Muscle layer of duodenum (tissue), 2 donors: Measurements from ENCODE around the gene RNH1.
A peak's percentile ranks its signal among the peaks of the same experiment; 100 is the strongest.
"Not testable (repeated sequence)": the region's sequence is repeated elsewhere in the genome, so short reads cannot be mapped to it uniquely, and the experiment has no call there.

ENCODE experiments used
- H3K27ac ChIP-seq: one replicate; pipeline ENCODE4 v1.7.0; 2013; ENCODE audit warnings: mild to moderate bottlenecking, low read length
- H3K27me3 ChIP-seq: one replicate; pipeline ENCODE4 v1.7.0; 2013; ENCODE audit warnings: low read depth, mild to moderate bottlenecking, control low read depth, low read length
- H3K36me3 ChIP-seq, 2 donors: one replicate each; pipeline ENCODE4 v1.7.0; 2013; ENCODE audit warnings: low read length in 2 of 2, control low read depth in 1 of 2, mild to moderate bottlenecking in 1 of 2; ENCODE audit not compliant: insufficient read depth in 2 of 2, control insufficient read depth in 1 of 2
- H3K4me1 ChIP-seq, 2 donors: one replicate each; pipeline ENCODE4 v1.7.0; 2013; ENCODE audit warnings: low read length in 2 of 2, mild to moderate bottlenecking in 2 of 2, control low read depth in 1 of 2, moderate library complexity in 1 of 2; ENCODE audit not compliant: insufficient read depth in 2 of 2, control insufficient read depth in 1 of 2
- H3K4me3 ChIP-seq, 2 donors: one replicate each; pipeline ENCODE4 v1.7.0; 2013; ENCODE audit warnings: low read length in 2 of 2, low read depth in 1 of 2, mild to moderate bottlenecking in 1 of 2
- H3K9me3 ChIP-seq, 2 donors: one replicate each; pipeline ENCODE4 v1.7.0; 2013; ENCODE audit warnings: low read length in 2 of 2, control low read depth in 1 of 2, mild to moderate bottlenecking in 1 of 2; ENCODE audit not compliant: control insufficient read depth in 1 of 2
- donor health status: healthy.

The RNH1 gene

DNA sequence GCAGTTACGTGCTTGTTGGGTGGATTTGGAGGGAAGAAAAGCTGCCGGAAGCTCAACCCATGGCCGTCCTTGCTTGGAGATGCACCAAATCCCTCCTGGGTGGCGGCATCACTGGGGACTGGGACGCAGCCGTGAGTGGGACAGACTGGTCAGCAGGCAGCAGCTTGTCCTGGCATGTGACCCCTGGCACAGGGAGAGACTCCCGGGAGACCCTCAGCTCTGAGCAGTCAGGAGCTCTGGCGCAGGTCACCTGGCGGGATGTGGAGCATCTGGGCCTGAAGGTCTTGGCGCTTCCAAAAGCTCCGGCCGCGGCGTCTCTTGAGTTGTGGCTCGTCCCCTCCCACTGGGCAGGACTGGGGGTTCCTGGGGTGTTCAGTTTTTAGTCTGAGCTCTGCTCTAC lies 30.6 kb downstream of the RNH1 start:
- no peaks in the 10 kb centered on the region for H3K36me3 ChIP-seq
- H3K4me3 ChIP-seq: no peak overlapping the region
- H3K27ac ChIP-seq: no peak overlapping the region
- H3K27me3 ChIP-seq: no peaks in the 10 kb centered on the region
- no peaks in the 10 kb centered on the region for H3K4me1 ChIP-seq
- no peaks in the 10 kb centered on the region for H3K9me3 ChIP-seq

DNA sequence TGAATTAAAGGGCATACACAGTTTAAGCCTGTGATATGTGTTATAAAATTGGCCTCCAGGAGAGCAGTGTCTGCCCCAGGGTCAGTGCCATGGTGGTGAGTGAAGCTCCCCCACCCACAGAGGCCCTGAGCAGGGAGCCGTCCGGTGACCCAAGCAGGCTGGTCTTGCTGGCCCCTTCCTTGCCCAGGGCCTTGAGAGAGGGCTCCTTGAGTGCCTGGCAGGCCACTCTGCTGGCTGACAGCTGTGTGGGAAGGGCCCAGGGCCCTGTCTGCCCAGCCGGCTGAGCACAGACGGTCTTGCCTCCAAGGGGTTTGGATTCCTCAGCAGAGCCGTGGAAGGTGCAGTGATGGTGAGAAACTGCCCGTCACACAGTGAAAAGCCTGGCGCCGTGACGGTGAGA lies 31.1 kb downstream of the RNH1 start:
- Histone ChIP-seq H3K27me3 (no peaks in the 10 kb centered on the region), H3K36me3 (no peaks in the 10 kb centered on the region), H3K9me3 (no peaks in the 10 kb centered on the region), H3K27ac (no peak overlapping the region), H3K4me1 (no peaks in the 10 kb centered on the region), H3K4me3 (no peak overlapping the region)

DNA sequence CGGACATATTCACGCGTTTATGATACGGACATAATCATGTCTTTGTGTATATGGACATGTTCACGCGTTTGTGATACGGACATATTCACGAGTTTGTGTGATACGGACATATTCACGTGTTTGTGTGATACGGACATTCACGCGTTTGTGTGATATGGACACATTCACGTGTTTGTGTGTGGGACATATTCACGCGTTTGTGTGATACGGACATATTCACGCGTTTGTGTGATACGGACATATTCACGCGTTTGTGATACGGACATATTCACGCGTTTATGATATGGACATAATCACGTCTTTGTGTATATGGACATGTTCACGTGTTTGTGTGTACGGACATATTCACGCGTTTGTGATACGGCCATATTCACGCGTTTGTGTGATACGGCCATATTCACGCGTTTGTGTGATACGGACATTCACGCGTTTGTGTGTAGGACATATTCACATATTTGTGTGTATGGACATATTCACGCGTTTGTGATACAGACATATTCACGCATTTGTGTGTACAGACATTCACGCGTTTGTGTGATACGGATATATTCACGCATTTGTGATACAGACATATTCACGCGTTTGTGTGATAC lies 32.0 kb downstream of the RNH1 start:
- H3K36me3 ChIP-seq: no peaks in the 10 kb centered on the region
- H3K27me3 ChIP-seq: no peaks in the 10 kb centered on the region
- peaks cover 0 to 3% of the 10 kb centered on the region in 2 donors for H3K4me1 ChIP-seq
- H3K27ac ChIP-seq: no peak overlapping the region
- no peak overlapping the region for H3K4me3 ChIP-seq
- H3K9me3 ChIP-seq: no peaks in the 10 kb centered on the region

DNA sequence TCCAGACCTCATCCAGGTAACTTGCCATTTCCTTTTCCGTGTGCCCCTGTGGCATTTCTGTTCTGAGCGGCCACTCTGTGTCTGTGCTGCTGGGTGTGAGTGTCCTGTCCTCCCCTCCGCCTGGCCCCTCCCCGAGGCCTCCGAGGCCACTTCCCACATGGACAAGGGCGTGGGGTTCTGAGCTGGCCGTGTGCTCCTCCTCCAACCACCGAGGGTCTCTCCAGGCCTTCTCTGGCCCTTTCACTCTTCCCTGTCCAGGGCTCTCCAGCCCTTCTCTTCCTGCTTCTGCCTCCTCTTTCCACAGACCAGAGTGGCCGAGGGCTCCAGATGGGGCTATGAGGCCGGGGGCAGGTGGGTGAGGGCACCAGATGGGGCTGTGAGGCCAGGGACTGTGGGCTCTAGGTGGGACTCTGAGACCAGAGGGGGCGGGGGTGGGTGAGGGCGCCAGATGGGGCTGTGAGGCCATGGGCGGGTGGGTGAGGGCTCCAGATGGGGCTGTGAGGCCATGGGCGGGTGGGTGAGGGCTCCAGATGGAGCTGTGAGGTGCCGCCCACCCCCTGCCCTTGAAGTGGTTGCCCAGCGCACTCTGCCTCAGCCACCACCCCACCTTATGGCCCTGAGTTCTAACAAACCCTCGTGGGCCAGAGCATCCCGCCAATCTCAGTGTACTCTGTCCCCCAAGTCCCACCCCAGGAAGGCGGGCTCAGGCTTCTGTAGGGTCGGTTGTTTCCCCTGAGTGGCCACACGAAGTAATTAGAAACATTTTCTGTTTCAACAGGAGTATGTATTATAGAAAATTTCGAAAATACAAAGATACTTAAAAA lies 32.9 kb downstream of the RNH1 start:
- no peaks in the 10 kb centered on the region for H3K9me3 ChIP-seq
- H3K36me3 ChIP-seq: no peaks in the 10 kb centered on the region
- no peaks in the 10 kb centered on the region for H3K27me3 ChIP-seq
- no peak overlapping the region for H3K27ac ChIP-seq
- H3K4me1 ChIP-seq: peaks cover 0 to 9% of the 10 kb centered on the region in 2 donors
- no peak overlapping the region for H3K4me3 ChIP-seq

DNA sequence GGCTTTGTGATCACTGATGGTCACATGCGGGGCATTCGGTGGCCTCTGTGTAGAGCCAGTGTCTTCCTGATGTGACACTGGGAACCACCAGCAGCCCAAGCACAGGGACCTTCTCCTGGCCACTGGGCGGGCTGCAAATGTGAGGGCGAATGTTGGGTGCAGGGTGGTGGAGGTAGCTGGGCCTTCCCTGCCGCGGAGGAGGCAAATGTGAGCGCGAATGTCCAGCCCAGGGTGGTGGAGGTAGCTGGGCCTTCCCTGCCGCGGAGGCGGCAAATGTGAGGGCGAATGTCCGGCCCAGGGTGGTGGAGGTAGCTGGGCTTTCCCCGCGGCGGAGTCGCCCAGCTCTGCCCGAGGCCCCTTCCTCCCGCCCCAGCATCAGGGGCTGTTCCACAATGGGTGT lies 33.6 kb downstream of the RNH1 start:
- Histone ChIP-seq H3K27ac (no peak overlapping the region), H3K4me3 (no peak overlapping the region), H3K9me3 (no peaks in the 10 kb centered on the region), H3K4me1 (peaks cover 0 to 9% of the 10 kb centered on the region in 2 donors), H3K27me3 (no peaks in the 10 kb centered on the region), H3K36me3 (no peaks in the 10 kb centered on the region)

DNA sequence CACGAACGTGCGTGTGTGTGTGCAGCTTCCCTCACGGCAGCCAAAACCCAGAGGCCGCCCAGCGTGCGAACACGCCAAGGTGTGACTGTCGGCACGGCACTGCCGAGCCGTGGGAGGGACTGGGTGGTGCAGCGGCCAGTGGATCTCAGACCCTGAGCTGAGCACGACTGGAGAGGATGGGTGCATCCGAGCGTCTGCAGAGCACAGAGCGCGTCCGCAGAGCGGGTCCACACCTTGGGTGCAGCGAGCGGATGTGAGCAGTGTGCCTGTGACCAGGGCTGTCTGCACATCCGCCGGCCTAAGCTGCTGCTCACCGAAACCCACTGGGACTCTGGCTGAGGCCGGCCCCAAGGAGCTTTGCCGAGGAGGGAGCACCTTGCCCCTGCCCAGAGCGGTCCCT lies 34.2 kb downstream of the RNH1 start:
- H3K4me1 ChIP-seq: peaks cover 0 to 9% of the 10 kb centered on the region in 2 donors
- H3K27ac ChIP-seq: no peak overlapping the region
- H3K4me3 ChIP-seq: no peak overlapping the region
- no peaks in the 10 kb centered on the region for H3K36me3 ChIP-seq
- no peaks in the 10 kb centered on the region for H3K27me3 ChIP-seq
- no peaks in the 10 kb centered on the region for H3K9me3 ChIP-seq

DNA sequence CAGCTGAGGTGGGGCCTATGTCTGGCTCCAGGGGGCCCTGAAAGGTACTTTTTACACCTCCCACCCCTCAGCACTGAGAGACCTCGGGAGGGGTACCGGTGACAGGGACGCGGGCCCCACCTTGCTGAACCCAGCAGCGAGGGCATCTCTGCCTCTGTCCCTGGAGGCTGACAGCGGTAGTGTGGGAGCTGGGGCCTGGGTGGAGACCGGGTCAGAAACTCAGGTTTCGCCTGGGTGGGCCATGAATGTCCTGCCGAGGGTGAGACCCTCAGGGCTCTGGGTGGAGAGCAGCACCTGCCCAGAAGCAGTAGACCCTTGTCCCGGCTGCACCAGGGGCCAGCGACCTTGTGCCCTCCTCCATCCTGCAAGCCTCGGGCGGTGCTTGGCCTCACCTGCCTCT lies 34.8 kb downstream of the RNH1 start:
- Histone ChIP-seq H3K27me3 (no peaks in the 10 kb centered on the region), H3K9me3 (no peaks in the 10 kb centered on the region), H3K4me1 (peaks cover 0 to 9% of the 10 kb centered on the region in 2 donors), H3K36me3 (no peaks in the 10 kb centered on the region), H3K27ac (no peak overlapping the region), H3K4me3 (no peak overlapping the region)

DNA sequence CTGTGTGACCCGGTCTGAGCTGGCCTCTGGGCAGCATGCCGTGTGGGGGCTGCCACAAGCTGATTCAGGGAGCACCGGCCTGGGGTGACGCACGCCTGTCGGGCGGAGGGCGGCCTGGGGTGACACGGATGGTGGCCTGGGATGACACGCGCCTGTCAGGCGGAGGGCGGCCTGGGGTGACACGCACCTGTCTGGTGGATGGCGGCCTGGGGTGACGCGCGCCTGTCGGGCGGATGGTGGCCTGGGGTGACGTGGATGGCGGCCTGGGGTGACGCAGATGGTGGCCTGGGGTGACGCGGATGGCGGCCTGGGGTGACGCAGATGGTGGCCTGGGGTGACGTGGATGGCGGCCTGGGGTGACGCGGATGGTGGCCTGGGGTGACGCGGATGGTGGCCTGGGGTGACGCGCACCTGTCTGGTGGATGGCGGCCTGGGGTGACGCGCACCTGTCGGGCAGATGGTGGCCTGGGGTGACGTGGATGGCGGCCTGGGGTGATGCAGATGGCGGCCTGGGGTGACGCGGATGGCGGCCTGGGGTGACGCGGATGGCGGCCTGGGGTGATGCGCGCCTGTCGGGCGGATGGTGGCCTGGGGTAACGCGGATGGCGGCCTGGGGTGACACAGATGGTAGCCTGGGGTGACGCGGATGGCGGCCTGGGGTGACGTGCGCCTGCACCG lies 35.4 kb downstream of the RNH1 start:
- Histone ChIP-seq H3K4me3 (no peak overlapping the region), H3K27me3 (no peaks in the 10 kb centered on the region), H3K36me3 (no peaks in the 10 kb centered on the region), H3K4me1 (peaks cover 0 to 9% of the 10 kb centered on the region in 2 donors), H3K9me3 (no peaks in the 10 kb centered on the region), H3K27ac (no peak overlapping the region)

DNA sequence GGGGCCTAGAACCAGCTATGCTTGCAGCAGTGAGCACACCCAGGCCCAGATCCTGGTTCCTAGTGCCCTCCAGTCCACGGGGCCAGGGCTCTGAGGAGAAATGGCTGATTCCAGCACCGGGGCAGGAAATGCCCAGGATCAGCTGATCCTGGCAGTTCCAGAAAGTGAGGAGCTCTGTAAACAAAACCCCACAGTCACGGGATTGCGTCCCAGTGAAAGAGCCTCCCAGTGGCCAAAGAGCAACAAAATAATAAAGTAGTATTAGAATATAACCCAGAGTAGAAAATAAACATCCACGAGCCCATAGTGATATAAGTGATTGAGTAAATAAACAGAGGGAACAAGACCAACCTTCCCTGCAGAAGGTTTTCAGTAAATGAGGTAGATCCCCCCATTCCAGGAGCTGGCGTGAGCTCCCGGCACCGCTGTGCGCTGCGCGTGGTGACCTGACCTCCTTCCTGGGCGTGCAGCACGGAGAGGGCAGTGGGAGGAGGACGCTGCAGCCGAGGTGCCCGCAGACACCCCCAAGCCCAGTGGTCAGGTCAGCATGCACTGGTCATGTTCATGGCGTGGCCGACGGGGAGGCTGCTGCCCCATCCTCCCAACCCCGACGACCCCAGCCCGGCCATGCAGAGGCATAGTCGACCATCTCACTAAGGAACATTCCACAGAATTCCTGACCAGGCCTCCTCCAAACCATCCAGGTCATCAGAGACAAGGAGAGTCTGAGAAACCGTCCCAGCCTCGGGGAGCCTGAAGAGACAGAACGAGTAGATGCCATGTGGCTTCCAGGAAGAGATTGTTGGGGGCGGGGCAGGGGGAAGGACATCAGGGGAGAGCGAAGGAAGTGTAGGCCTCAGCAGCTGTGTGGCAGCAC lies 37.1 kb downstream of the RNH1 start:
- peak overlapping the region; percentile 41 to 44 for H3K4me3 ChIP-seq
- H3K9me3 ChIP-seq: no peaks in the 10 kb centered on the region
- H3K27me3 ChIP-seq: no peaks in the 10 kb centered on the region
- H3K4me1 ChIP-seq: peaks cover 0 to 9% of the 10 kb centered on the region in 2 donors
- peak overlapping the region; percentile 82 for H3K27ac ChIP-seq
- peaks cover 0 to 6% of the 10 kb centered on the region in 2 donors for H3K36me3 ChIP-seq

DNA sequence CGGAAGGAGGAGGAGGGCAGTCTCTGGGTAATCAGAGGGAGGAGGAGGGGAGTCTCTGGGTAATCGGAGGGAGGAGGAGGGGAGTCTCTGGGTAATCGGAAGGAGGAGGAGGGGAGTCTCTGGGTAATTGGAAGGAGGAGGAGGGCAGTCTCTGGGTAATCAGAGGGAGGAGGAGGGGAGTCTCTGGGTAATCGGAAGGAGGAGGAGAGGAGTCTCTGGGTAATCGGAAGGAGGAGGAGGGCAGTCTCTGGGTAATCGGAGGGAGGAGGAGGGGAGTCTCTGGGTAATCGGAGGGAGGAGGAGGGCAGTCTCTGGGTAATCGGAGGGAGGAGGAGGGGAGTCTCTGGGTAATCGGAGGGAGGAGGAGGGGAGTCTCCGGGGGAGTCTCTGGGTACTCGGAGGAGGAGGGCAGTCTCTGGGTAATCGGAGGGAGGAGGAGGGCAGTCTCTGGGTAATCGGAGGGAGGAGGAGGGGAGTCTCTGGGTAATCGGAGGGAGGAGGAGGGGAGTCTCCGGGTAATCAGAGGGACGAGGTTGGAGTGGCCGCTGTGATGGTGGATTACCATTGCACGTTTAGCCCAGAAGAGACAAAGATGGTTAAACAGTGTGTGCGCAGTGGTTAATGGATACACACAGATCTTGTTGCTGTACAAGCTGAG lies 37.9 kb downstream of the RNH1 start:
- not testable (repeated sequence) for H3K27me3 ChIP-seq, H3K36me3 ChIP-seq, H3K9me3 ChIP-seq, H3K4me1 ChIP-seq
- peak overlapping the region; percentile 82 for H3K27ac ChIP-seq
- H3K4me3 ChIP-seq: peak overlapping the region; percentile 41 to 44
